GM19395 (cell line): ENCODE measurements around the gene RSPO3.

Source experiments
- ATAC-seq: cut with Tn5 transposase; IDR thresholded peaks from one replicate; pipeline ENCODE4 v1.9.1; 2021; ENCODE audit warnings: mild to moderate bottlenecking, moderate library complexity; ENCODE audit not compliant: unreplicated experiment

Gene RSPO3

DNA sequence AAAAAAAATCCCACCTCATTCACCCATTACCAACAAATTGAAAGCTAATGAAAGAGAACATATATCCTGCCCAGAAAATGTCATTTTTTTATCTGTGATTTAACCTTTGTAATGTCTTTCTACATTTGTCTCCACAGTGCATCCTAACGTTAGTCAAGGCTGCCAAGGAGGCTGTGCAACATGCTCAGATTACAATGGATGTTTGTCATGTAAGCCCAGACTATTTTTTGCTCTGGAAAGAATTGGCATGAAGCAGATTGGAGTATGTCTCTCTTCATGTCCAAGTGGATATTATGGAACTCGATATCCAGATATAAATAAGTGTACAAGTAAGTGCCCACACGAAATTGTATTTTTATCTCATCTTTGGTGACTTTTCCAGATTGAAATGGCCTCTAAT, 30.0 kb downstream of the RSPO3 start:
- ATAC-seq, result no peak

GRCh38 chr6:127154509-127154908, 36.0 kb downstream of the RSPO3 start:
- ATAC-seq, result no peak

DNA sequence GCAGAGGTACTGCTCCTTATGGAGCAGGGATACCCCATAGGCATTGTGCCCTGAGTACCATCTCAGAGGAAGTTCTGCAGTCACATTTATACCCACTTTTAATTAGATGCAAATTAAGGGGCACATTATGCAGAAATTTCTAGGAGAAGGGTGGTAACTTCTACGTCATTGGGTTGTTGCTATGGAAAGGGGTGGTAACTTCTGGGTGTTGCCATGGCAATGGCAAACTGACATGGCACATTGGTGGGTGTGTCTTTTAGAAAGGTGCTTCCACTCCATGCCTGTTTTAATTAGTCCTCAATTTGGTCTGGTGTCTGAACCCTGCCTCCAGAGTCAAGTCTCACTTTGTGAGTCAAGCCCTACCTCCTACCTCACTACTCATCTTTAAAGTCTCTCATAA, 42.0 kb downstream of the RSPO3 start:
- ATAC-seq, result no peak

DNA sequence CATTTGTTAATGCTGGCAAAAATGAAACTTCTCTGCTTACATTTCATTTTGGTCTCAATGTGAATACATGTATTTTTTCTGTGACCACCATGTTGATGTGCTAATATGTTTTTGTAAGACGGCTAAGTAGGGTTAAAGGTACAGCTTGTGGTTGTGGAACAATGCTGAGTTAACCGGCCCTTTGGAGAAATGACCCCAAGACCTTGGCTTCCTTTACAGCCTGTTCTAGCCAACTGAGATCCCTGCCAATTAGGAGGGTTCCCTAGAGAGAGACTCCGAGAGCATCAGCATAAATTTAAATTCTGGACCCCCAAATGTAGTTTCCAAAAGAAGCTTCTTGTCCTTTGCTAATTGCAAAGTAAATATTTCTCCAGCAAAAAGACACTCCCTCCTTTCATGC, 44.4 kb downstream of the RSPO3 start:
- ATAC-seq, result no peak

DNA sequence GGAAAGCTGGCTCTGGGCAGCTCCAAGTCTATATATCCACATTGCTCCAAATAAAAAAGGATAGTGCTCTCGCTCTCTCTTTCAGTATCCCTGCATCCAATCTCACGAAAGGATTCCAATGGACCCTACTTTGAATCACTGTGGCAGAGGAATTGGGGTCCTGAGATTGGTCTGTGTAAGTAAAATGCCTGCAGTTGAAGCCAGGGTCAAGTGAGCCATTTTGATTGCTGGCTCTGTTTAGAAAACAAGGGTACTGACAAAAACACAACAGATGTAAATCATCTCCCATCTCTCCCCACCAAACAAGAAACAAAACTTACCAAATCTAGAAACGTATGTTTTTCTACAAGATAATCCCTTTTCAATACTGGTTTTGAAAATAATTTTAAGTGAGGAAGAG, 45.6 kb downstream of the RSPO3 start:
- ATAC-seq, result no peak

- ATAC-seq, result no peak
These were observed 46.1 kb downstream of the RSPO3 start for GRCh38 chr6:127164565-127164964.

- no peak for ATAC-seq
These were observed 54.9 kb downstream of the RSPO3 start for GRCh38 chr6:127173156-127173940.

- no peak for ATAC-seq
These were observed 57.7 kb downstream of the RSPO3 start for GRCh38 chr6:127176146-127176545.

DNA sequence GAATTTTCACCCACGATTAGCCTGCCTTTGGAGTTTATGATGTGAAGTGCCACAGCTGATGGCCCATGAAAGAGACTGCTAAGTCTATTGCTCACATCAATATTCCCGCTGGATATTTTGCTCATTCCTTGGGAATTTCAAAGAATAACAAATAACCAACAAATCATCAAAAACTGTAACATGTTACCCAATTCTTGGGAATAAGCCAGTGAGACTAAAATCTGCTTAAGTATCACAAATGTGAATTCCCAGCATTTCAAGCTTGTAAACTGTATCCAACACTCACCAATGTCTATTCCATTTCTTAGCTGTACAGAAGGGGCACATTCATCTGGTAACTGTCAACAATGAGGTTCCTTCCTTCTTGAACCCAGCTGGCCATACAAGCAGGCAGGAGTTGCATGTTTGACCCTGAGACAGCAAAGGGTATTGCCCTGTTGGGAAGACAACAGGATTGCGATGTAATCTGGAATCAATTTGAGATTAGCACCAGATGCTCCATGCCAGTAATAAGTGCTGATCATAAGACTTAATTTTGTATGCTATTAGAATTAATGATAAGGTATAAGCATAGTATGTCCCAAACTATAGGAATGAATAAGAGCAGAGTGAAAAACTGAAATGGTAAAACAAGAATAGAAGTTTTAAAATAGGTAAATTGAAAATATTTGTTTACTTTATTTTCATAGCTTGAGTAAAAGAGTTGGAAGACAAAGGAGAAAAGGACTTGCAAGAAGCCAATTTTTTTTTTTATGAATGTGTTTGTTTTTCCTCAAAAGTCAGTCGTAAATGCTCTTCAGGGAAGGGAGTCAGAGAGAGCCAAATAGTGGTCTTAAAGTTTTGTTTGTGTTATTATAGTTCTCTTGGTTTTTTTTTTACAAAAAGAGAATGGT, 58.8 kb downstream of the RSPO3 start:
- no peak for ATAC-seq

- ATAC-seq, result peak; percentile 48
These were observed 59.4 kb downstream of the RSPO3 start for GRCh38 chr6:127177923-127178231.

- ATAC-seq, result no peak
These were observed 60.3 kb downstream of the RSPO3 start for GRCh38 chr6:127178746-127179145.

DNA sequence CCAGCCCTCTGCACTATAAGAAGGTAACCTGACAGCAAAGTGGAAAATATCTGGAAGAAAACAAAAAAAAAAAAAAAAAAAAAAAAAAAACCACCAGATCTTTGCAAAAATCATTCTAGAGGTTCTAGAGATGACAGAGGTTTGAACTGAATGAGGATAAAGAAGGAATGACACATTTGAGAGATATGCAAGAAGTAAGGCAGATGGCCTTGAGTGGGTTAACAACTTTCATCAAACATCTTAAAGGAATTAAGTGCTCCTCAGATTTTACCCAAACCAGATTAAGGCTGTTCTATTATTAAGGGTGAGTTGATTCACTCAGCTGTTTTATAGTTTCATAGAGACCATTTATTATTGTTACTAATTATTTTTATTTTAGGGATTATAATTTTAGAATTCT, 62.0 kb downstream of the RSPO3 start:
- no peak for ATAC-seq

GRCh38 chr6:127182501-127182900, 64.0 kb downstream of the RSPO3 start:
- no peak for ATAC-seq

- ATAC-seq, result no peak
These were observed 67.0 kb downstream of the RSPO3 start for GRCh38 chr6:127185437-127185995.

DNA sequence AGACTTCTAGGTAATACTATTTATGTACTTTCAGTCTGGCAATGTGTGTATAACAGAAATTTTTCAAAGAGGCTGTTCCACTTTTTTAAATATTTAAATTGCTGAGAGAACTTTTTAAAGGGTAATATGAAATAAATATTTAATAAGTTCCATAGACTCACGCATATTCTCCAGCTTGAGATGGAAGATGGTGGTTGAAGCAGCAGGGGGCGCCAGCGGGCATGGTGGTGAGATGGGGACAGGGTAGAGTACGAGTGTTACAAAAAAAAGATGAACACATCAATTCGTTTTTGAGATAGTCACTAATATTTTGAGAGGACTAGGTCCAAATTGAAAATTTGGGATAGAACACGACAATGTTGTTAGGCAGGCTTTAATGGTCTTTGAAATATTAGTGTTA, 68.4 kb downstream of the RSPO3 start:
- peak; percentile 73 for ATAC-seq

DNA sequence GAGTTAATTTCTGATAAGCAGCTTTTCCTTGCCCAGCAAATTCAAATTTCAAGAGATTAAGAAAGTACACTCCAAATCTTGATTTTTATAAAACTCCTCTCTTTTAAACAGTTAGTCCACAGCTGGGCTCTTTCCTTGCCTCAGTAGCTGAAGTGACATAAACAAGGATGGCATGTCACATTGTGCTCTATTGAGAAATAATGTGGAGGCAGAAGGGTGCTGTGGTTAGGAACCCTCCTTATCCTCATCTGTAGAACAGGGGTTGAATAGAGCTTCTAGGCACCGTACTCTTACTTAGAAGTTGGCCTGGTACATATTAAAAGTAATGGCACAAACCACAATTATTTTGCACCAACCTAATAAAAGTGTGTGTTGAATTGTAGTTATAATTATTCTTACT, 70.3 kb downstream of the RSPO3 start:
- ATAC-seq, result no peak

DNA sequence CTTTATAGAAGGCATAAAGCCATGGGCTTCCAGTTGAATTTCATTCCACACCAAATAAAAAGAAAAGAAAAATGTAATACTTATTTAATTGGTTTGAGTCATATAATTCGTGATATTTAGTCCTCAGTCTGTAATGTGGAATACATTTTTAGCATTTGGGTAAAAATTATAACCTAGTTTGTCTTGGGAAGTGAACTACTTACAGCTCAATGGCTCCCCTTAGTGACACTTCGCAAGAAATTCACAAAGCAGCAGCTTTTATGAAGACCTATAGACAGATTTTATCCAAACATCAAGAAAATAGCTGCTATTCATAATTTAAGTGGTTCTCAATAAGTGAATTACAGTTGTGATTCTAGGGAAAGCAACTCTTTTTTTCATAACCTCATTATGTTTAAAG, 72.1 kb downstream of the RSPO3 start:
- ATAC-seq, result peak; percentile 51

- no peak for ATAC-seq
These were observed 73.2 kb downstream of the RSPO3 start for GRCh38 chr6:127191716-127192115.

- ATAC-seq, result no peak
These were observed 74.6 kb downstream of the RSPO3 start for GRCh38 chr6:127192911-127193541.

DNA sequence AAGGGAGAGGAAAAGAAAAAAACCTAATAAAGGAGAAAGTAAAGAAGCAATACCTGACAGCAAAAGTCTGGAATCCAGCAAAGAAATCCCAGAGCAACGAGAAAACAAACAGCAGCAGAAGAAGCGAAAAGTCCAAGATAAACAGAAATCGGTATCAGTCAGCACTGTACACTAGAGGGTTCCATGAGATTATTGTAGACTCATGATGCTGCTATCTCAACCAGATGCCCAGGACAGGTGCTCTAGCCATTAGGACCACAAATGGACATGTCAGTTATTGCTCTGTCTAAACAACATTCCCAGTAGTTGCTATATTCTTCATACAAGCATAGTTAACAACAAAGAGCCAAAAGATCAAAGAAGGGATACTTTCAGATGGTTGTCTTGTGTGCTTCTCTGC, 77.4 kb downstream of the RSPO3 start:
- no peak for ATAC-seq

- ATAC-seq, result no peak
These were observed 80.1 kb downstream of the RSPO3 start for GRCh38 chr6:127198549-127198948.

- ATAC-seq, result no peak
These were observed 81.0 kb downstream of the RSPO3 start for GRCh38 chr6:127199470-127199869.
